GM18867 (cell line): ENCODE measurements around the gene AOX1.
"Not testable (repeated sequence)": the region's sequence is repeated elsewhere in the genome, so short reads cannot be mapped to it uniquely, and the experiment has no call there.

Experiments
- ATAC-seq: cut with Tn5 transposase; IDR thresholded peaks from one replicate; pipeline ENCODE4 v1.9.1; 2021; ENCODE audit warnings: mild to moderate bottlenecking, moderate library complexity; ENCODE audit not compliant: unreplicated experiment

AOX1 gene

DNA sequence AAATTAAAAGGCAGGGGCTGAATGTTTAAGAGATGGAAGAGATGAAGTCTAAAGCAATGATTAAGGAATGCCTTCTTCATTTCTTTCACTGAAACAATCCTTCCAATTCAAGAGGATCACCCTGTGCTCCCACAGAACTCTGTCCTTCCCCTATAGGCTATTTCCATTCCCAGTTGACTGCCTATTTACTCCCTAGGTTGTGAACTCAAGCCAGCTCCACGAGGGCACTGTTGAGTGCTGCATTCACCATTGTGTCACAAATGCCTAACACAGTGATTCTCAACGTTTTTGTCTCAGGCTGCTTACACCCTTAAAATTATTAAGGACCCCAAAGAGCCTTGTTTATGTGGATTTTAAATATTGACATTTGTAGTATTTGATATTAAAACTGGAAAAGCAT lies 112.4 kb downstream of the AOX1 start:
- ATAC-seq: no peak

DNA sequence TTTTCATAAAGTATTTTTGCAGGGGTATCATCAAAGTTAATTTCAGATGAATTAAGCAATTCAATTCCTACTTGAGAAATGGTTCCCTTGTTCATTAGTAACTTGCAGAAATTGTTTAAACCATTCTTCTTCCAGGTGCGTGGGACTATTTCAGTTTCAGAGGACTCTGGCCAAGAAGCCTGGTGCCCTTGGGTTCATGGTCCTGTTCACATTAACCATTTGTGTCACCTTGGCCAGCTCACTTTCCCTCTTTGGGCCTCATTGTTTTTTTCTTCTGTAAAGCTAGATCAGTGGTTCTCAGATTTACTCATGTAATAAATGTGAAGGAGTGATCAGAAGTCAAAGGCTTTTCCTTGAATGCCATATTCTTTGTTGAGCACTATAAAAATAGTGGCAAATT lies 113.5 kb downstream of the AOX1 start:
- no peak for ATAC-seq

DNA sequence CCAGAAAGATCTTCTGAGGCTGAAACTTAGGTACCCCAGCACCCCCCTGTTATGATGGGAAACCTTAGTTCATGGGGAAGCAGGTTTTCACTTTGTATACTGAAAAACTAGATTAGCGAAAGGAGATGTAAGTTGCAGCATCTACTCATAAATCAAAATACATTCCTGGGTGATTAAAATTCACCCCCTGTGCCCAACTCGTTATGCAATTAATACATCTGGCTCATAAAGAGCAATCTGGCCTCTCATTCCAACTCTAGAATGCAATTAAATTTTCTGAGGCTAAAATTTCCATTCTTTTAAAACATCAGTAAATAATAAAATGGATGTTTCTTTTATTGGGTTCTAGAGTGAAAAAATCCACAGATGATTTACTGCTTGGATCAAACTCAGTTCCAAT lies 115.0 kb downstream of the AOX1 start:
- no peak for ATAC-seq

DNA sequence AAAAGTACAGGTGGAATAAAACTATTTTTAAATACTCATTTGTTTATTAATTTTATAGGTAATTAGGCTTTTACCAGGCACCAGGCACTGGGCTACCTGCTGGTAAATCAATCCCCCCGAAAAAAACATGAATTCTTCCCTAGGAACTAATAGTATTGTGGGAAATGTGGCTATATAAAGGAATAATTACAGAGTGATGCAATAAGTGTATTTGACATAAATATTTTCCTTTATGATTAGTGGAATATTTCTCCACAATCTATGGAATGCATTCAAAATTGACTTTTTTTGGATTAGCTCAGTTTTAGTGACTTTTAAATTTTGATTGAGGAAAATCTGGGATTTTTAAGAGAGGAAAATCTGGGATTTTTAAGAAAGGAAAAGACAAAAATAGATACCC lies 116.2 kb downstream of the AOX1 start:
- ATAC-seq: no peak

DNA sequence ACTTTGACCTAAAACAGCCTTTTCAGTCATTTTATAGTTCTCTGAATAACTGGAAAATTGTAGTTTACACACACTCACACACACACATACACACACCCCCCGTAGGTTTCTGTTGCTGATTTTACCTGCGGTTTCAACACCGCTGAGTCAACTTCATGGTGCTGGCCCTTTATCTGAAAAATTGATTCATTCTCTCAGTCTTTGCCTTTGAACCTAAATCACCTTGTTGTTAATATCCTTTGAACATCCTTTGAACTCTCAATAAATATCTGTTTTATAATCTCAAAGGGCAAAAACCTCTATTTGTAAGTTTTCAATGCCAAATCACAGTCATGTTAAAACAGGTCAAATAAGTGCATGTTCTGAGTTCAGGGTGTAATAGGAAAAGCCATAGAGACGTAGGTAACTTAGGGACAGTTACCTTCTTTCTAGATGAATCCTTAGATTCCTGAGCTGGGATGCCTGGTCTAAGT lies 116.9 kb downstream of the AOX1 start:
- no peak for ATAC-seq

DNA sequence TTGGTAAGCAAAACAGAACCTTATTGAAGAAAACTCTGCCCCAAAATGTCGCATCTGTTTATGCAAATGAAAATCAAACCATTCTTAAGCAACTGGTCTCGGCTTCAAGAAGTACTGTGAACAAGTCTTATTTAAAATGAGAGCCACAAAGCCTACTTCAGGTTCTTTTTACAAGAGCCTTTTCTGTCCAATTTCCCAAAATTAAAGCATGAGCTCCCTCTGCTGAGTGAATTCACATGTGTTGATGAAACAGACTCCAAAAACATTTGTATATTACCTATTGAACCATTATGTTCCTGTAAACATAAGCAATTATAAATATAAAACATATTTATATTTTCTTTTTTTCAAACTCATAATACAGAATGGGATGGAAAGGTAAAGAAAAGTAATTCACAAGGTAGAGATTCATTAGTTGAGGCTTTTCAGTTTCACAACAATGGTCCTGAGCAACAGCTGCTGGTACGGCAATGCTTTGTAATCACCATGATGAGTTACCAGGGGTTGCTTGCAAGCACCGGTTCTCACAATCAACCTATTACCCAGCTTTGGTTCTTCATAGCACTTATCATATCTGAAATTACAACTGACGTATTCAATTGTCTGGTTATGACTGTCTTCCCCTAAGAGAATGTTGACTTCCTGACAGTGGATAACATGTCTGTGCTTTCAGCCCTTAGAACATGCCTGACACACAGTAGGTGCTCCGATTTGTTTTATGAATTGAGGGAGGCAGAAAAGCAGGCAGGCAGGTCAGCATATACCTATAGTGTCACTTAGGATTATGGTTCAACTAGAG lies 117.5 kb downstream of the AOX1 start:
- no peak for ATAC-seq

DNA sequence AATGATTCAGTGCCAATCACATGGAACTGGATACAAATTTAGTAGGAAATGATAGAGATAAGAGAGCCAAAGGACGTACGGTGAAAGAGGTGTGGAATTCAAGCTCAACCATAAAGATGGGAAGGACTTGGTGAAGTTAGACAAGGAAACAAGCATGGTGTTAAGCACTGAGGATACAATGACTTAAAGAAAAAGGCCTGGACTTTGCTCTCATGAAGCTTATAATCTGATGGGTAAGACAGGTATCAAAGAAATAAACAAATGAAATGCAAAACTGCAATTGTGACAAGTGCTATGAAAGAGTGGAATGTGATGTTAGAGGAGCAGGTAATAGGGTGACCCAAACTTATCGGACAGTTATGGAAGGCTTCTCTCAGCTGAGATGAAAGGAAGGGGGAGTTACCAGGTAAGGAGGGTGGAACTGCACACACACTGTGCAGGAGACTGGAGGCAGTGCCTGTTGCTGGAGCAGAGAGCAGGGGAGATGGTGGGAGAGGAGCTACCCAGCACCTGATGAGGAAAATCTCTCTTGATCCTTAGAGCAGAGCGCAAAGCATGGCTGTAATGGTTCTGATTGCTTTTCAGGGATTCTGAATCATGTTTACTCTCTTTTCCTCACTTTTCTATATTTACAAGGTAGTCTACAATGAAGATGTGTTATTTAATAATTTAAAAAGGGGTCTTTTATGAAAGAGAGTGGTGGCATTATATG lies 118.3 kb downstream of the AOX1 start:
- no peak for ATAC-seq

DNA sequence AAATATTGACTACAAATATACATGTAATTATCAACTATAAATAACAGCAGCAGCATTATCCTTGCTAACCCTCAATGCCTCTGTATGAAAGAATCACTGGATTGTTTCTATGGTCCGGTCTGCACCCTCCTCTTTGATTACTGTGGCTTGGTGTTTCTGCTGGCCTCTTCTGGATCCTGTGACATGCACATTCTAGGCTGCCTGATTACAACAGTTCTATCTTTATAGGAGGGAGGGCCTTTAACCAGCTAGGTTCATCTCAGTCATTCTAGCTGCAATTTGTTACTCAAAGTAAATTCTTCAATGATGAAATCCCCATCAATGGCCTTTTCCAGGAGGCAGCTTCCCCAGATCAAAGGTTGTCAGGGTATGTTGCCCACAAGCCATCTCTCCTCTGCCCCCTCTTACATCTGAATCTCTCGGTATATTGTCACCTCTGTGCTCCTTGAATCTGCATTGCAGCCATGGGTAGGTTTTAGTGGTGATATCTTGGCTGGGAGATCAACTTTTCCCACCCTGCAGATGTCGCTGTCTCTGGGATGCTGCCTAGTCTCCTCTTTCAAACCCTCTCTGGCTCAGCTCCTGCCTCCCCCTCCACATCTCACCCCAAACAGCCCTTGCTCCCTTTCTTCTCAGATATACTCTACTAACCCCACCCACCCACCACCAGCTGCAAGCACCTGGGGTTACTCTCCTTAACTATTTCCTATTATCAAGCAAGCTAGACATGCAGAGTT lies 119.7 kb downstream of the AOX1 start:
- ATAC-seq: no peak

DNA sequence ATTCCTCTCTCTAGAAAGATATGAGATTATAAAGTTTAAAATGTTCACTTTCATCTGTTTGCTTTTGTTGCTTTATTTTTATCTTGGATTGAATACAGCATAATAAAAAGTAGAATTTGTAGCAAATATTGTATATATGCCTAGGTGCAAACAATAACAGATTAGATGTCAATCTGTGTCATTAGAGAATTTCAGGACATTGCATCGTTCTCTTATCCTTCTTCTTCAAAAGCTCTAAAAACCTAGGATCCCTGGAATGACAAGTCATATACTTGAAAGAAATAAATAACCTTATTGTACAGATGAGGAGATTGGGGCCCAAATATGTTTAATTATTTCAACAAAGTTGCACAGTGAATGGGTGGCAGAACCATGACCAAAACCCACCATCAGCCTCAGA lies 123.1 kb downstream of the AOX1 start:
- no peak for ATAC-seq

DNA sequence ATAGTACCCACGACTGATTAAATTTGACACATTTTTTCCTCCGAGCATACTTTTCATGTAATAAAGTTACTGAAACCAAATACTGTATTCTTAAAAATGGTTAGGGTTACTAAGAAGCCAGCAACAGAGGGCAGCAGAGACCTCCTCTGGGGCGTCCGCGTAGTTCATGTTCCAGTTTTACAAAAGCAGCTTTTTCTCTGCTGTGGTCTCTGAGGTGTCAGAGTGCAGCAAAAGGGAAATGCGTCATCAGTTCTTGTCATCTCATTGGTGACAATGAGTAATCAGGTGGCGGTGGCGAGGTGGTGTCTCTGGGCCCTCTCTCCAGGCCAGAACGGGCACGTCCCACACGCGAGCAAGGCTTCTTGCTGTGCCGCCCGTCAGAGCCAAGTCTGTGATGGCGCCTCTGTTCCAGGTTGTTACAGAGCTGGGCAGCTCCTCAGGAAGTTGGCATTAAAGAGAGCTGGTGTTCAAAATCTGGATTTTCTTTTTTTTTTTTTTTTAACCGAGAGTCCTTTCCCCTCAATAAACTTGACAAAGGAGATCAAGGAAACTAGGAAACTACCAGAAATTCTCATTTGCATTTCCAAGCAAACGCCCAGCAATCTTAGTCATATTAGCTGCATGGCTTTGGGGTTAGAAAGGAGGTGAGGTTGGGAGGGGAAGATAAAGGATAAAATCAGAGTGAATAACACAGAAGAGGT lies 127.3 kb downstream of the AOX1 start:
- peak; percentile 100 for ATAC-seq

DNA sequence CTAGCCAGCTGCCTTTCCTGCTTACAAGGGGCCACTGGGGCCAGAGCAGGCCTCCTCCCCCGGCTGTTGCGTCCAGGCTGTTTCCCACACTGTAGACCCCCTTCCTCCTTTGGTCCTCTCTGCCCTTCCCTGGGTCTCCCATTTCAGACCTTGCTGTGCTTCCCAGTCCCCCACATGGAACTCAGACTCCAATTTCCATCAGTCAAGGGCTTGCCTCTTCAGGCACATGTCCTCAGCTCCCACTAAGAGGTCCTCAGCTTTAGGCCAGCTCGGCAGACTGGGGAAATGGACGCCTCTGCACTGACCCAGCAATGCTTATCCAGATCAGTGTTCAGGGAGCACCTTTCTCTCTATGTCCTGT lies 127.9 kb downstream of the AOX1 start:
- ATAC-seq: no peak

DNA sequence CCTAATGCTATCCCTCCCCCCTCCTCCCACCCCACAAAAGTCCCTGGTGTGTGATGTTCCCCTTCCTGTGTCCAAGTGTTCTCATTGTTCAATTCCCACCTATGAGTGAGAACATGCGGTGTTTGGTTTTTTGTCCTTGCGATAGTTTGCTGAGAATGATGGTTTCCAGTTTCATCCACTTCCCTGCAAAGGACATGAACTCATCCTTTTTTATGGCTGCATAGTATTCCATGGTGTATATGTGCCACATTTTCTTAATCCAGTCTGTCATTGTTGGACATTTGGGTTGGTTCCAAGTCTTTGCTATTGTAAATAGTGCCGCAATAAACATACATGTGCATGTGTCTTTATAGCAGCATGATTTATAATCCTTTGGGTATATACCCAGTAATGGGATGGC lies 129.2 kb downstream of the AOX1 start:
- not testable (repeated sequence) for ATAC-seq

DNA sequence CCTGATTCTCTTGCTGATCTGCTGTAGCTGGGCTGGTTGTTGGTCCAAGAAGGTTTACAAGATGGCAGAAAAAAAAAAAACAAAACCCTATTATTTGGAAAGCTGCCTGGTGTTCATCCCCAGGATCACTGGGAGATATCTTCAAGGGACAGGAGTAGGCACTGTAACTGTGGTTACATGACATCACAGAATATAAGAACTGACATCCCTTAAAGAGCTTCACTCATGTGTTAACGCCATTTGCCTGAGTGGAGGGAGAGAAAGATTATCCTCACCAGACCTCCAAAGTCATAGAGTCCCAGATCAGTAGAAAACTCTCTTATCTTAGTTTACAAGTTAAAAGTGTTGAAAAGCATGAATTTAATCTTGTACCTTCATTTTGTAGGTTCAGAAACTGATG lies 130.6 kb downstream of the AOX1 start:
- ATAC-seq: no peak
